ENCODE results near the gene TRMT1.

Gene TRMT1

GRCh38 chr19:13086341-13086740 lies 30.2 kb downstream of the TRMT1 start:
- CTCF ChIA-PET: interaction anchor here (1.0 kb wide), 1 partner anchor 109 kb away, joined by 4 read pairs; no protein-coding TSS in a partner anchor
- TF ChIP-seq L3MBTL2 (conservative IDR thresholded peaks at IDR 0.05): no peak
- TF ChIP-seq BHLHE40 (IDR thresholded peaks at IDR 0.05; ENCODE audit: borderline replicate concordance): no peak
- no peak for TF ChIP-seq SUZ12 (IDR thresholded peaks at IDR 0.05)
- no peak for TF ChIP-seq FOXA1 (IDR thresholded peaks at IDR 0.05)
- TF ChIP-seq ARNT (IDR thresholded peaks at IDR 0.05): no peak
- TF ChIP-seq SP1 (IDR thresholded peaks at IDR 0.05): no peak
- TF ChIP-seq NFRKB (IDR thresholded peaks at IDR 0.05): no peak
- no peak for TF ChIP-seq FOXM1 (IDR thresholded peaks at IDR 0.05; ENCODE audit: borderline replicate concordance)
- TF ChIP-seq ELF4 (IDR thresholded peaks at IDR 0.05): no peak
- TF ChIP-seq PKNOX1 (IDR thresholded peaks at IDR 0.05): no peak
- no peak for TF ChIP-seq HDGF (IDR thresholded peaks at IDR 0.05; ENCODE audit: borderline replicate concordance)
- no peak for TF ChIP-seq FOXK2 (IDR thresholded peaks at IDR 0.05)
- no peak for TF ChIP-seq ZNF384 (IDR thresholded peaks at IDR 0.05)
- no peak for TF ChIP-seq LEF1 (IDR thresholded peaks at IDR 0.05; ENCODE audit: borderline replicate concordance)
- no peak for TF ChIP-seq CTBP1 (IDR thresholded peaks at IDR 0.05; ENCODE audit: borderline replicate concordance)
- TF ChIP-seq TARDBP (IDR thresholded peaks at IDR 0.05): no peak
- DNase-seq (ENCODE audit: extremely low spot score): no peak
- POLR2A ChIA-PET: no interaction called here

- POLR2A ChIA-PET: no interaction called here
- no peak for DNase-seq (ENCODE audit: extremely low spot score)
- TF ChIP-seq BHLHE40 (IDR thresholded peaks at IDR 0.05; ENCODE audit: borderline replicate concordance): no peak
- TF ChIP-seq SP1 (IDR thresholded peaks at IDR 0.05): no peak
- TF ChIP-seq NFRKB (IDR thresholded peaks at IDR 0.05): no peak
- no peak for TF ChIP-seq TARDBP (IDR thresholded peaks at IDR 0.05)
- TF ChIP-seq FOXK2 (IDR thresholded peaks at IDR 0.05): no peak
- TF ChIP-seq SUZ12 (IDR thresholded peaks at IDR 0.05): no peak
- TF ChIP-seq CTBP1 (IDR thresholded peaks at IDR 0.05; ENCODE audit: borderline replicate concordance): no peak
- no peak for TF ChIP-seq PKNOX1 (IDR thresholded peaks at IDR 0.05)
- no peak for TF ChIP-seq FOXM1 (IDR thresholded peaks at IDR 0.05; ENCODE audit: borderline replicate concordance)
- no peak for TF ChIP-seq ELF4 (IDR thresholded peaks at IDR 0.05)
- TF ChIP-seq LEF1 (IDR thresholded peaks at IDR 0.05; ENCODE audit: borderline replicate concordance): no peak
- TF ChIP-seq L3MBTL2 (conservative IDR thresholded peaks at IDR 0.05): no peak
- no peak for TF ChIP-seq ZNF384 (IDR thresholded peaks at IDR 0.05)
- no peak for TF ChIP-seq ARNT (IDR thresholded peaks at IDR 0.05)
- CTCF ChIA-PET: interaction anchor here (1.0 kb wide), 1 partner anchor 108 kb away, joined by 4 read pairs; no protein-coding TSS in a partner anchor
These were observed 30.9 kb downstream of the TRMT1 start for GRCh38 chr19:13085666-13086065.

- ChIA-PET CTCF (interaction anchor here (1.1 to 2.1 kb wide), 3 partner anchors 11 to 106 kb away, joined by 5 to 6 read pairs (median 6); no protein-coding TSS in a partner anchor), POLR2A (interaction anchor here (1.3 kb wide), 1 partner anchor 11 kb away, joined by 3 read pairs; no protein-coding TSS in a partner anchor)
- no peak for TF ChIP-seq ZNF384 (IDR thresholded peaks at IDR 0.05)
- TF ChIP-seq FOXM1 (IDR thresholded peaks at IDR 0.05; ENCODE audit: borderline replicate concordance): no peak
- TF ChIP-seq L3MBTL2 (conservative IDR thresholded peaks at IDR 0.05): no peak
- no peak for TF ChIP-seq LEF1 (IDR thresholded peaks at IDR 0.05; ENCODE audit: borderline replicate concordance)
- TF ChIP-seq SUZ12 (IDR thresholded peaks at IDR 0.05): no peak
- TF ChIP-seq FOXA1 (IDR thresholded peaks at IDR 0.05): no peak
- no peak for TF ChIP-seq TARDBP (IDR thresholded peaks at IDR 0.05)
- TF ChIP-seq SP1 (IDR thresholded peaks at IDR 0.05): no peak
- no peak for DNase-seq (ENCODE audit: extremely low spot score)
These were observed 32.9 kb downstream of the TRMT1 start for GRCh38 chr19:13083627-13084026.

GRCh38 chr19:13083008-13083404 lies 33.5 kb downstream of the TRMT1 start:
- ChIA-PET POLR2A (interaction anchor here (1.3 kb wide), 1 partner anchor 11 kb away, joined by 3 read pairs; no protein-coding TSS in a partner anchor), CTCF (interaction anchor here (1.1 to 2.1 kb wide), 4 partner anchors 11 to 118 kb away, joined by 3 to 6 read pairs (median 6); no protein-coding TSS in a partner anchor)
- no peak for TF ChIP-seq PKNOX1 (IDR thresholded peaks at IDR 0.05)
- TF ChIP-seq SP1 (IDR thresholded peaks at IDR 0.05): no peak
- TF ChIP-seq NFRKB (IDR thresholded peaks at IDR 0.05): no peak
- TF ChIP-seq ELF4 (IDR thresholded peaks at IDR 0.05): no peak
- TF ChIP-seq HDGF (IDR thresholded peaks at IDR 0.05; ENCODE audit: borderline replicate concordance): no peak
- no peak for TF ChIP-seq L3MBTL2 (conservative IDR thresholded peaks at IDR 0.05)
- no peak for TF ChIP-seq TARDBP (IDR thresholded peaks at IDR 0.05)
- TF ChIP-seq ARNT (IDR thresholded peaks at IDR 0.05): no peak
- no peak for TF ChIP-seq FOXM1 (IDR thresholded peaks at IDR 0.05; ENCODE audit: borderline replicate concordance)
- TF ChIP-seq ZNF384 (IDR thresholded peaks at IDR 0.05): no peak
- no peak for TF ChIP-seq LEF1 (IDR thresholded peaks at IDR 0.05; ENCODE audit: borderline replicate concordance)
- no peak for TF ChIP-seq CTBP1 (IDR thresholded peaks at IDR 0.05; ENCODE audit: borderline replicate concordance)
- TF ChIP-seq FOXA1 (IDR thresholded peaks at IDR 0.05): no peak
- no peak for TF ChIP-seq FOXK2 (IDR thresholded peaks at IDR 0.05)
- TF ChIP-seq BHLHE40 (IDR thresholded peaks at IDR 0.05; ENCODE audit: borderline replicate concordance): no peak
- no peak for TF ChIP-seq SUZ12 (IDR thresholded peaks at IDR 0.05)
- no peak for DNase-seq (ENCODE audit: extremely low spot score)

GRCh38 chr19:13082192-13083007 lies 34.1 kb downstream of the TRMT1 start:
- TF ChIP-seq ARNT (IDR thresholded peaks at IDR 0.05) (0 out of 2 replicates have a peak, but pooled peaks have one; percentile 7), SUZ12 (IDR thresholded peaks at IDR 0.05) (no peak)
- peak; percentile 52 for DNase-seq (ENCODE audit: extremely low spot score)
- CTCF ChIA-PET: interaction anchor here (1.1 to 2.1 kb wide), 4 partner anchors 12 to 117 kb away, joined by 3 to 6 read pairs (median 6); no protein-coding TSS in a partner anchor
- POLR2A ChIA-PET: interaction anchor here (1.3 kb wide), 1 partner anchor 12 kb away, joined by 3 read pairs; no protein-coding TSS in a partner anchor
